ENCODE results near the gene CLDND2. TPM values are rescaled to one million over a fixed set of nuclear protein-coding genes. Genes with fewer than 3 reads are reported as not detected.

The CLDND2 gene
- total RNA-seq, 4 donors from 2014 or later, result not detected

DNA sequence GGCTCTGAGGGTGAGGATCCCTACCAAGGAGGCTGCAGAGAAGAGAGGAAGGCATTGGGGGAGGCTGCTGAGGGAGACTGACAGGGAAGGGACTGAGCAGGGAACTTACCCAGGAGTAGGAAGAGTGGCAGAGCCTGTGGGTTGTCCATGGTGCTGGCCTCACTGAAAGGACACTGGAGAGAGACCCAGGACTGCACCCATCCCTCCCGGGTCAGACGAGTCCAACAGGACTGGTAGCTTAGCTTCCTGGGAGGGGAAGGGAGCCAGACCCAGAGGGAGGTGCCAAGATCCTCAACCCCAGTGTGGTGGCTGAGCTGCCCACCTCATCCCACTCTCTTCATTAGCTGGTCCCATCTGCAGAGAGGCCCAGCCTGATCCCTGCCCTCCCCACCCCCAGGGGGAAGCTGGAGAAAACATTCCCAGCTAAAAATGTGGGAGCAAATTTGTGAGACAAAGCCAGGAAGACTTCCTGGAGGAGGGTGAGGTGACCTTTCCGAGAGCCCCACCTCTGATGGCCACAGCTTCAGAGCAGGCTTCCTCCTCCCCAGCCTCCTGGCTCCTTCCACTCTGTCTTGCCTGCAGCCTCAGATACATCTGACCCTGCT is 26.7 kb downstream of the CLDND2 start, which contains the start of gene VSIG10L:
Gene VSIG10L (minus strand): TSS at position 164 of the 605 bp plus-strand sequence. CDS start 15 bp downstream, at position 149.
- H3K4me1 ChIP-seq, result peaks cover 0 to 28% (median 11%) of the 10 kb centered on the region in 4 donors
- no peak within 1 kb of the TSS for H3K4me3 ChIP-seq
- H3K36me3 ChIP-seq, result peaks cover 0 to 25% (median 0%) of the 10 kb centered on the region in 3 donors
- 49 to 57% methylated on average over 3 of the region's 3 CpGs for WGBS, 2 donors
- H3K9me3 ChIP-seq, result no peaks in the 10 kb centered on the region
- peak within 1 kb of the TSS; percentile 77 to 91 (median 86) for H3K27ac ChIP-seq
- no peak for DNase-seq (ENCODE audit: low spot score in 2 of 2)
- H3K27me3 ChIP-seq, result no peaks in the 10 kb centered on the region
- TF ChIP-seq CTCF (IDR thresholded peaks at IDR 0.05) (no peak), EP300 (IDR thresholded peaks at IDR 0.05) (no peak), POLR2A (IDR thresholded peaks at IDR 0.05) (no peak)

DNA sequence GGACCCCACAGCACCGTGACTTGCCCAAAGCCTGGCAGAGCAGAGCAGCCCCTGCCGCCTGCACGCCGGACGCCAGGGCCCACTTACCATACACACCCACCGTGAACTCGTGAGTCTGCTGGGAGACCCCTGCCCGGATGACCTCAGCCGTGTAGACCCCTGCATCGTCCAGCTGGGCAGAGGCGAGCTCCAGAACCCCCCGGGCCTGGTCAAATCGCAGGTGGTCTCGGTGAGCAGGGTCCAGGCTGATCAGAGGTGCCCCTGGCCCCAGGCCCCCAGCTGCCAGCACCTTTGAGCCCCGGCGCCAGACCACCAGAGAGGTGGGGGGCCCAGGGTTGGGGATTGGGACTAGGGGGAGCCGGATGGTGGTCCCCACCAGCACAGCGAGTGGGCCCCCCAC is 27.7 kb downstream of the CLDND2 start:
- no peak for DNase-seq (ENCODE audit: low spot score in 2 of 2)
- peaks cover 0 to 28% (median 11%) of the 10 kb centered on the region in 4 donors for H3K4me1 ChIP-seq
- TF ChIP-seq CTCF (IDR thresholded peaks at IDR 0.05) (no peak), EP300 (IDR thresholded peaks at IDR 0.05) (no peak), POLR2A (IDR thresholded peaks at IDR 0.05) (no peak)
- peak overlapping the region; percentile 77 to 91 (median 86) for H3K27ac ChIP-seq
- peaks cover 0 to 15% (median 0%) of the 10 kb centered on the region in 3 donors for H3K36me3 ChIP-seq
- 84 to 85% methylated on average over 18 of the region's 18 CpGs for WGBS, 2 donors
- H3K4me3 ChIP-seq, result no peak overlapping the region
- H3K9me3 ChIP-seq, result no peaks in the 10 kb centered on the region
- no peaks in the 10 kb centered on the region for H3K27me3 ChIP-seq

- peaks cover 0 to 6% (median 0%) of the 10 kb centered on the region in 3 donors for H3K36me3 ChIP-seq
- H3K4me3 ChIP-seq, result peak overlapping the region; percentile 55 to 73 (median 66)
- TF ChIP-seq POLR2A (IDR thresholded peaks at IDR 0.05), result peak; percentile 75 to 91
- peak; percentile 20 to 92 (median 50) for TF ChIP-seq CTCF (IDR thresholded peaks at IDR 0.05)
- peak in 1 of 2 donors; percentile 80 for TF ChIP-seq EP300 (IDR thresholded peaks at IDR 0.05)
- peak overlapping the region; percentile 77 to 91 (median 86) for H3K27ac ChIP-seq
- H3K4me1 ChIP-seq, result peaks cover 0 to 28% (median 11%) of the 10 kb centered on the region in 4 donors
- H3K9me3 ChIP-seq, result no peaks in the 10 kb centered on the region
- no peaks in the 10 kb centered on the region for H3K27me3 ChIP-seq
- DNase-seq (ENCODE audit: low spot score in 2 of 2), result peak; percentile 98
- WGBS, 2 donors, result 1% methylated on average over 21 to 72 of the region's 107 CpGs
Measured at GRCh38 chr19:51339687-51340656, 28.8 kb downstream of the CLDND2 start.

DNA sequence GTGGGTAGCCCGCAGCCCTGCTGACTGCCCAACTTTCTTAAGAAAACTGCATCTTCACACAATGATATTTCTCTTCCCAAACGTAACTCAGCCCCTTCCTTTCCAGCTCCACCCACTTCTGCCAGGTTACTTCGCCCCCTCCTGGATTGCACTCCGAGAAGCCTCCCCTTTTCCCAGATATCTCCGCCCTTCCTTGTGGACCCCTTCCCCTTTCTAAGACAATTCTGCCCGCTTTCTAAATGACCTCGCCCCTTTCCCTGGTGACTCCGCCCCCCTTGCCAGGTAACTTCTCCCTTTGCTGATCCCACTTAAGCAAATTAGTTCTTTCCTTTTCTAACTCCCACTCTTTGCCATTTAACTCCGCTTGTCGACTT is 29.5 kb downstream of the CLDND2 start:
- no peaks in the 10 kb centered on the region for H3K27me3 ChIP-seq
- peak overlapping the region; percentile 44 to 73 (median 58) for H3K4me3 ChIP-seq
- H3K27ac ChIP-seq, result peak overlapping the region; percentile 65 to 90 (median 75)
- DNase-seq (ENCODE audit: low spot score in 2 of 2), result no peak
- H3K4me1 ChIP-seq, result peaks cover 0 to 28% (median 11%) of the 10 kb centered on the region in 4 donors
- WGBS, 2 donors, result 0 to 1% methylated on average over 10 of the region's 10 CpGs
- no peaks in the 10 kb centered on the region for H3K9me3 ChIP-seq
- no peaks in the 10 kb centered on the region for H3K36me3 ChIP-seq
- no peak for TF ChIP-seq CTCF (IDR thresholded peaks at IDR 0.05)
- TF ChIP-seq EP300 (IDR thresholded peaks at IDR 0.05), result no peak
- no peak for TF ChIP-seq POLR2A (IDR thresholded peaks at IDR 0.05)

Data from tibial nerve (tissue), 4 donors.